HG03108 (cell line): ENCODE results near the gene GSE1.

Experiments
- ATAC-seq: cut with Tn5 transposase; IDR thresholded peaks from one replicate; pipeline ENCODE4 v1.9.1; 2021; ENCODE audit warnings: moderate library complexity; ENCODE audit not compliant: unreplicated experiment

GSE1 gene

DNA sequence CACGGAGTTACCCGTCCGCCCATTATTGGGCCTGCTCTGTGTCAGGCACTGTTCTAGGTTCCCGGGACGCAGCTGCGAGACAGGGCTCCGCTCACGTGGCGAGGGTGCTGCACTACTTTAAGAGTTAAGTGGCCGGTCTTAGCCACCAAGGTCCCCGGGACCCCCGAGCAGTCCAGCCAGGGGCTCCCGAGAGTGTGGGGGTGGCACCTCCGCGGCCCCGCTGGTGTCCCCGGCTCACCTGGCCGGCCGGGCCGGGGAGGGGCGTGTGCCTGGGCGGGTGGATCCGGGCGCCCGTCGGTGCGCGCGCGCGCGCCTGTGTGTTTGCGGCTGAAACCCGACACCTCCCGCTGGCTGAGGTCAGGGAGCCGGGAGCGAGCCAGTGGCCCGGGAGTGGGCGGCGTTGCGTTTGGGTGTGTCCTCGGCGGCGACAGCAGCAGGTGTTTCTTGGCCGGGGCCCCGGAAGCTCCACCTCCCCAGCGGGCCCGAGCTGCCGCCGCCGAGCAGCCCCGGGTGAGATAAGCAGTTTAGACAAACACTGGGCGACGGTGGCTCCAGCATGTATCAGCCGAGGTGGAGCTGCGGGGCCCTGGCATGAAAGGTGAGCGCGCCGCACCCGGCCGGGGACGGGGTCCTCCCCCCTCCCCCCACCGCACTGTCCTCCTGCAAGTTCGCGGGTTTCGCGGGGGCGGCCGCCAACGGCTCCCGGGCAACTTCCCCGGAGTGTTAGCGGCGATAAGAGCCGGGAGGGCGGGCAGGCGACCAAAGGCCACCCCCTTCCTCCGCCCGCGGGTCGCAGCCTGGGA is at the start of gene GSE1:
GSE1 (plus strand) TSS at position 522 of the 803 bp plus-strand sequence; CDS start at position 592, 70 bp downstream.
- ATAC-seq = peak; percentile 38

- no peak for ATAC-seq
Measured at GRCh38 chr16:85563515-85564276, 49.4 kb upstream of the GSE1 start.

DNA sequence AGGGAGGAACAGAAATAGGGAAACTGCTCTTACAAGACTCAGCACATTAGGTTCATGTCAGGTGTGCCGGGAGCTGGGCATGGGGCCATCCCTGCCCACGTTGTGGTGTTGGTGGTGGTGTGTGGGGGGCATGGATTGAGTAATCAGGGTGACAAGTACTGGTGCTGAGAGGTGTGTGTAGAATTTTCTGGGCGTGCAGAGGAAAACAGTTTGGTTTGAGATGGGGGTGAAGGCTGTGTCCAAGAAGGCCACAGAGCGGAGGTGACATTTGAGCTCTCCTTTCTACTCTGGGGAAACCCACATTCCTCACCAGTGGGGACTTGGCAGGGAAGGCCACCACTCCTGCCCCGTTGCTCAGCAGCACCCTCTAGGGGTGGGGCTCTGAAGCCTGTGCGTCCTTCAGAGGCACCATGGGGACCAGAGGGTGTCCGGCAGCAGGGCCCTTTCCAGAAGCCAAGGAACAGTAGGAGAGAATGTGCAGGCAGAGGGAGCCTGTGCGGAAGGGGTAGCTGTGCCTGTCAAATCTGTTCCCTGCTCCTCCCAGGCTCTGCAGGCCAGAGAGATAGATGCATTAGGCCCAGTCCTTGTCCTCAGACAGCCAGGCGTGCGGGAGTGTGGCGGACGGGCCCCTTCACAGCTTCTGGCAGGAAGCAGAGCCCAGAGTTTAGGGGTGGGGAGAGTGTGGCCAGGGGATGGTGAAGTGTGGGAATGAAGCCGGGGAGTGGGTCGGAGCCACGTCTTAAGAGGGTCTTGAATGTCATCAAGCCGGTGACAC is 48.7 kb upstream of the GSE1 start:
- no peak for ATAC-seq

- no peak for ATAC-seq
Measured at GRCh38 chr16:85565340-85565739, 47.8 kb upstream of the GSE1 start.

DNA sequence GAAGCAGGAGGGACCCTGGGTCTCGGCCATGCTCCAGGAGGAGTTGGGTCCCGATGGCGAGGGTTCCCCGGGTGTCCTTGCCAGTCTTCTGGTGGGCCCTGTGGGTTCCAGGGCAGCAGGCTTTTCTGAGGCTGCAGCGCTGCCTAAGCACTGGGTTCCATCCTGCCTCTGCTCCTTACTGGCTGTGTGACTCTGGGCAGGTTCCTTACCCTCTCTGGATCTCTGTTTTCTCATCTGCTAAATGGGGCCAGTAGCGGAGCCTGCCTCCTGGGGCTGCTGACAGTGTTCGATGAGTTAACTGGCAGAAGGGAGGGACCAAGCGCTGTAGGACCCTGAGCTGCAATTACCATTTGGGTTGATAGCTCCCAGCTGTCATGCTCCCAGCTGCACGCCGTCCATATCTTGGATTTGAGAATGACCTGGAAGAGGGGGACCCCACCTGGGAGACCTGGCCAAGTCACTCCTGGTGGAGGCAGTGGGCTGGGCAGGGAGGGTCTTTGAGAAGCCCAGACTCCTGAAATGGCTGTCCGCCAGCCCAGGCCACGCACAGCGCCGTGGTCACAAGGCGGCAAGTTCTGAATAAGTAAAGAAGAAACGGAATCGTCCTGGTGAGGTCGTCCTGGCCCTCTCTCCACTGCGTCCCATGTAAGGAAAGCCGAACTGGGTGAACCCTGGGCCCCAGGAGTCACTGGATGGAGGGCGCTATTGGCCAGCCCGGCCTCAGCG is 47.2 kb upstream of the GSE1 start:
- no peak for ATAC-seq

DNA sequence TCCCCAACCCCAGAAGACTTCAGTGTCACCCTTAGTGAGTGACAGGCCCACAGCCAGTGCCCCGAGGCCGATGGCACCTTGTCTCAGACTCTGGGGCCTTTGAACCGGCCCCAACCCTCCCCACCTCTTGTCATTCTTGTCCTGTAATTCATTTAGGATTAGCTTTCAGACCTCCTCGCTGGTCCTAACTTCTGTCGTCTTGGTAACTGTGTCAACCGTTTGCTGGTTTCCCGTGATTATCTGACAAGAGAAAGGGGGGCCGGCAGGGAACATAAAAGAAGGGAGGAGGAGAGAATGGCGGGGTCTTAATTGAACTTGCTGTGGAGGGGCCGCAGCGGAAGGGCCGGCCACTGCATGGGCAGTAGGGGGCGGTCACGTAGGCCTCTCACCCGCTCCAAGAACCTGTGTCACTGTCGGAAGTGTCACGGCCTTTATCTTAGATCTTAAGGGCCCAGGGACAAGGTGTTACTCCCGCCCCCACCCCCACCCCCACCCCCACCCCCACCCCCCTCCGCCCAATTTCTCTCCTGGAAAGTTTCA is 46.5 kb upstream of the GSE1 start:
- no peak for ATAC-seq

DNA sequence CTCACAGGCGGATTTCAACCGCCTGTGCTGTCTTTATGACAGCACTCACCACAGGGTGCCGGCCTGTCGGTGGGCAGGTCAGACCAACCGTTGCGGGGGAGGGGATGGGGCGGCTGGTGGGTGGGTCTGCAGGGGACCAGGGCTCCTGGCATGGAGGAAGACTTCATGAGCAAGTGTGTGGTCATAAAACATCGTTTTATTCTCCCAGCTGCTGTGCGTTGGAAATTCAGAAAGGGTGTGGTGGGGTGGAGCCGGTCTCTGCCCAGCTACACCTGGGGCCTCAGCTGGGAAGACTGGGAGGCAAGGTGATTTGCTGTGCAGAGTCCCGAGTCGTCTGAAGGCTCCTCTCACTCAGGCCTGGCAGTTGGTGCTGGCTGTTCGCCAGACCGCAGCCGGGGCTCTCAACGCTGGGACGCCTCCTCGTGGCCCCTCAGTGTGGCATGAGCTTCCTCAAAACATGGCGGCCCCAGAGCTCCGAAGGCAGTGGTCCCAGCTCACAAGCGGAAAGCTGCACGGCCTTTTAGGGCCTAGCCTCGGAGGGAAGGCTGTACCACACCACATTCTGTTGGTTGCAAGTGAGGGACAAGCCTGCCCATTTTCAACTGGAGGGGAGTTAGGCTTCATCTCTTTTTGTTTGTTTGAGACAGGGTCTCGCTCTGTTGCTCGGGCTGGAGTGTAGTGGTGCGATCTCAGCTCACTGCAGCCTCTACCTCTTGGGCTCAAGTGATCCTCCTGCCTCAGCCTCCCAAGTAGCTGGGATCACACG is 45.8 kb upstream of the GSE1 start:
- ATAC-seq = no peak

GRCh38 chr16:85567935-85568334 is 45.2 kb upstream of the GSE1 start:
- ATAC-seq = no peak

GRCh38 chr16:85568519-85568918 is 44.6 kb upstream of the GSE1 start:
- no peak for ATAC-seq

GRCh38 chr16:85569039-85569614 is 44.0 kb upstream of the GSE1 start:
- no peak for ATAC-seq

DNA sequence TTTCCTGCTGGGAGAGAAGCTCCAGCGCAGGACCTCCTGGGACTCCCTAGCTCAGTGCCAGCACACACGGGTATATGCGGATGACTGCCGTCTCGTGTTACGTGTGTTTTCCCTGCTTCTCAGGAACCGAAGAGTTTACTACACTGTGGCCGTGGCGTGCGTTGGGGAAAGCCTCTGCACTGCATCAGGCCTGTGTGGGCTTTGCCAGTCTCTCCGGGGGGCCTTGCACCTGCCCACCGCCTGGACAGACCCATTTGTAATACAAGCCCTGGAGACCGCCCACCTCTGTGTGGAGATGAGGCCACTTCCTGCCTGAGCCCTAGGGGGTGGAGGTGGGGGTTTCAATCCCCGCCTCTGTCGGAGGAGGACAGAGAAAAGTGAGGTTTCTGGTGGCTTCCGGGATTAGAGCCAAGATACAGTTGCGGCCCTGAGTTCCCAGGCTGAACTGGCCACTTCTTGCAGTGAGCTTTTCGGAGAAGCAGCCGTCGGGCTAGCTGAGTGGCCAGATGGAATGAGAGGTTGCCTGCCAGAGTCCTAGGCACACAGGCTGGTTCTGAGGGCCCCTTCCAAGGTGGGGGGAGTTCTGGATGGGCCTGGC is 43.4 kb upstream of the GSE1 start:
- peak; percentile 55 for ATAC-seq

- peak; percentile 16 for ATAC-seq
Measured at GRCh38 chr16:85570213-85570734, 42.8 kb upstream of the GSE1 start.

DNA sequence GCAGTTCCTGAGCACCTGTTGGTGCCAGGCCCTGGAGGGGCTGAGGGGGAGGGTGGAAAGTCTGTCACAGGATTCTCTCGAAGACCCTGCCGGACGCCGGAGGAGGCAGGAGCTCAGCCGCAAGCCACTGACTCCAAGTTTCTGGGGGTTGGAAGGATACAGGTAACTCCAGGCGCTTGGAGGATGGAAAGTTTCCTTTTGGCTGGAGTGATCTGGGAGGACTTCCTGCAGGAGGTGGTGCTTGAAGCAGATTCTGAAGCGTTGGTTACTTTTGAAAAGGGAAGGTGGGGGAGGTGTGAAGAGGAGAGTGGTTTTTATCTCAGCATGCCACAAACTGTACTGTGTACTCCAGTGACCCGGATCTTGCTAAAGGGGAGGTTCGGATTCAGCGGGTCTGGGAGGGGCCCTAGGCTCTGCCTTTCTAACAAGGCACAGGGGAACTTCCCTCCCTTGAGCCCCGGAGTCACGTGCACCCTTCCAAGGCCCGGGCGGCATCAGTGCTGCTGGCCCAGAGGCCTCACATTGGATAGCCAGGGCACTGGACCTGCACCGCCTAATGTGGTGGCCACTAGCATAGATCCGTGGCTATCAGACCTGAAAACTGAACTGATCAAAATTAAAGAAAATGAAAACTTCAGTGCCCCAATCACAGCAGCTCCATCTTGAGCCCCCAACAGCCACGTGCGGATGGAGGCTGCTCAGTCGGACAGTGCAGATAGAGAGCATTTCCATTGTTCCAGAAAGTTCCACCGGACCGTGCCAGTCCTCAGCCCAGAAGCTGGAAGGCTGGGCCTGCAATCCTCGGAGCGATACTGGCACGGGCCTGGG is 42.2 kb upstream of the GSE1 start:
- ATAC-seq = no peak

- ATAC-seq = no peak
Measured at GRCh38 chr16:85571563-85571812, 41.6 kb upstream of the GSE1 start.

DNA sequence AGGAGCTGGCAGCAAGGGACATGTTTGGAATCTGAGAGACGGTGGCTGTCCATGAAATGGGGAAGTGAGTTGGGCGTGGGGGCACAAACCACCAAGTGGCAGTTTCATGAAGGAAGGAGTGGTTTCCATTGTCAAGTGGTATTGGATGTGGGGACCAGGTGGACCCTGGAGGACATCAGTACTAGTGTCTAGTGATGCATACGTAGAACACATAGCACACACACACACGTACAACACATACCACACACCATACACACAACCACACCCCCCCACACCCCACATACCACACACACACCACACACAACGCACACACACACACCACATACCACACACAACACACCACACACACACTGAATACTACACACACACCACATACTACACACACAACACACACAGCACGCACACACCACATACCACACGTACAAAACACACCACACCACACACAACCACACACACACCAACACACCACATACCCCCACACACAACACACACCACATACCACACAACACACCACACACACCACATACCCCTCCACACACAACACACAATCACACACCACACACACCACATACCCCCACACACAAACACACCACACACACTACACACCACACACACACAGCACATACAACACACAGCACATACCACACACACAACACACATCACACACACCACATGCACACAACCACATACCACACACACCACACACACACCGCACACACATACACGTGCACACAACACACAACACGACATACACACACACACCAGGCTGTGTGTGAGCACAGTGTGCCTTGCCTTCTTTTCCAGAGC is 41.1 kb upstream of the GSE1 start:
- ATAC-seq = no peak

- no peak for ATAC-seq
Measured at GRCh38 chr16:85573045-85573695, 40.0 kb upstream of the GSE1 start.
